Activated CD4-positive, alpha-beta T cell treated with anti-CD3 and anti-CD28 coated beads, Interleukin-2, amount 10 ng/mL, durations not matched to agents 7 days and 5 days (primary cell): ENCODE measurements around the gene MAP4K5. TPM values are rescaled to one million over a fixed set of nuclear protein-coding genes. Genes with fewer than 3 reads are reported as not detected.

Experiments used
- CTCF ChIA-PET: fragments of 350-600 bp; sonication (Branson Sonifier 250); formaldehyde crosslinking; loops from one replicate; lab custom pipeline; 2021; ENCODE audit warnings: antibody characterized with exemption; lab: Charles Lee
- POLR2A ChIA-PET: fragments of 350-600 bp; sonication (Branson Sonifier 250); formaldehyde crosslinking; loops from one replicate; lab custom pipeline; 2021; ENCODE audit warnings: antibody characterized with exemption; lab: Charles Lee
- DNase-seq: peaks from one replicate; pipeline ENCODE4 v3.0.0-alpha.2; 2020
- H3K27ac Mint-ChIP-seq: one replicate; pipeline ENCODE4 v1.8.0; 2021; ENCODE audit warnings: mild to moderate bottlenecking, moderate library complexity, mixed read lengths
- H3K27me3 Mint-ChIP-seq: one replicate; pipeline ENCODE4 v1.8.0; 2021; ENCODE audit warnings: mixed read lengths
- H3K36me3 Mint-ChIP-seq: one replicate; pipeline ENCODE4 v1.8.0; 2021; ENCODE audit warnings: low read depth, mixed read lengths
- H3K4me1 Mint-ChIP-seq: one replicate; pipeline ENCODE4 v1.8.0; 2021; ENCODE audit warnings: mixed read lengths
- H3K4me3 Mint-ChIP-seq: one replicate; pipeline ENCODE4 v1.8.0; 2021; ENCODE audit warnings: mild to moderate bottlenecking, moderate library complexity, mixed read lengths
- H3K9me3 Mint-ChIP-seq: one replicate; pipeline ENCODE4 v1.8.0; 2021; ENCODE audit warnings: mixed read lengths
- total RNA-seq, 2 experiments: library from RNA; stranded (reverse); gene quantifications; one replicate each; pipeline ENCODE4 v1.2.3, GENCODE V29; 2021

MAP4K5 gene
- total RNA-seq, 2 experiments from 2014 or later = 30.5 to 30.8 TPM

- CTCF ChIA-PET = interaction anchor here (0.6 kb wide), 1 partner anchor 20 kb away, joined by 3 read pairs; no protein-coding TSS in a partner anchor
- Mint-ChIP-seq H3K9me3 (peaks cover 2% of the 10 kb centered on the region), H3K27ac (no peak overlapping the region), H3K27me3 (no peaks in the 10 kb centered on the region), H3K4me3 (no peak overlapping the region), H3K4me1 (no peaks in the 10 kb centered on the region), H3K36me3 (peaks cover 47% of the 10 kb centered on the region)
- no peak for DNase-seq
- POLR2A ChIA-PET = no interaction called here
Measured at GRCh38 chr14:50452979-50453705, 79.2 kb downstream of the MAP4K5 start.

DNA sequence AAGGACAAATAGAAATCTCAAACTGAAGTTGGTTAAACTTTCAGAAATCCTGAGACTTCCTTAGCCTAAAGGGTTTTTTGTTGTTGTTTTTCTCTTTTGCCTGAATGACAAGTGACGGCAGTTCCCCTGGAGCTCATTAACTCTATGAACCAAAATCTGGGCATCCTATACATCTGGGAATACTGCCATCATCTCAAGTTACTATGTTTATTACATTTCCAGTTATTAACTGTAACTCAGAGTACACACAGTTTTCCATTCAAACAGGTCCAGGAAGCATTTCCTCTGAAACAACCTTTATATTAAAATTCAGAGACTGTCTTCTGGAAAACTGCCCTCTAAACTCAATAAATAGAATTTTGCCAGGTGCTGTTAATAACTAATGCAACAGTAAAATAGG lies 80.1 kb downstream of the MAP4K5 start:
- ChIA-PET POLR2A (interaction anchor here (0.7 kb wide), 1 partner anchor 352 kb away, joined by 4 read pairs; no protein-coding TSS in a partner anchor), CTCF (interaction anchor here (0.6 kb wide), 1 partner anchor 137 kb away, joined by 3 read pairs; no protein-coding TSS in a partner anchor)
- Mint-ChIP-seq H3K27ac (no peak overlapping the region), H3K4me3 (no peak overlapping the region), H3K27me3 (no peaks in the 10 kb centered on the region), H3K36me3 (peaks cover 47% of the 10 kb centered on the region), H3K9me3 (peaks cover 2% of the 10 kb centered on the region), H3K4me1 (no peaks in the 10 kb centered on the region)
- DNase-seq = no peak

GRCh38 chr14:50451854-50452253 lies 80.5 kb downstream of the MAP4K5 start:
- ChIA-PET POLR2A (interaction anchor here (0.7 kb wide), 1 partner anchor 353 kb away, joined by 4 read pairs; no protein-coding TSS in a partner anchor), CTCF (interaction anchor here (0.6 to 1.1 kb wide), 2 partner anchors 131 to 137 kb away, joined by 3 read pairs; no protein-coding TSS in a partner anchor)
- peaks cover 2% of the 10 kb centered on the region for H3K9me3 Mint-ChIP-seq
- H3K27ac Mint-ChIP-seq = no peak overlapping the region
- H3K27me3 Mint-ChIP-seq = no peaks in the 10 kb centered on the region
- H3K36me3 Mint-ChIP-seq = peaks cover 47% of the 10 kb centered on the region
- H3K4me3 Mint-ChIP-seq = no peak overlapping the region
- DNase-seq = no peak
- H3K4me1 Mint-ChIP-seq = no peaks in the 10 kb centered on the region

DNA sequence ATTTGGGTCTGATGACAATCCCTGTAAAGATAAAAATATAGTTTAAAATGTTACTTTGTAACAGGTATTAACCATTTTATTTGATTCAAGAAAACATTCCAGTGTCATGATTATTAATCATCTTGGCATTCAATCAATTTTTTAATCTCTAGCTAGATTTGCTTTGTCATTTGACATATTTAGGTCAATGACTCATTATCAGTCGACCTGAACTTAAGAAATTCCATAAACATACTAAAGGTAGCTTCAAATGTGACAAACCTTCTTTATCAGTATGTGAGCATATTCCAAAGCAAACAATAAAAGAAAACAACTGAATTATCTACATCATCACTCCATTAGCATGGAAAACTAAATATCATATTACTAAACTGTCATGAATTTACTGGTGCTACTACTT lies 84.9 kb downstream of the MAP4K5 start:
- Mint-ChIP-seq H3K27ac (no peak overlapping the region), H3K27me3 (no peaks in the 10 kb centered on the region), H3K4me1 (no peaks in the 10 kb centered on the region), H3K4me3 (no peak overlapping the region), H3K36me3 (peaks cover 31% of the 10 kb centered on the region), H3K9me3 (no peaks in the 10 kb centered on the region)
- no peak for DNase-seq
- POLR2A ChIA-PET = no interaction called here
- CTCF ChIA-PET = interaction anchor here (0.8 kb wide), 1 partner anchor 126 kb away, joined by 3 read pairs; no protein-coding TSS in a partner anchor

GRCh38 chr14:50434528-50434927 lies 97.8 kb downstream of the MAP4K5 start:
- H3K27me3 Mint-ChIP-seq = no peaks in the 10 kb centered on the region
- DNase-seq = no peak
- CTCF ChIA-PET = no interaction called here
- H3K4me3 Mint-ChIP-seq = no peak overlapping the region
- POLR2A ChIA-PET = no interaction called here
- H3K36me3 Mint-ChIP-seq = peaks cover 49% of the 10 kb centered on the region
- peaks cover 13% of the 10 kb centered on the region for H3K9me3 Mint-ChIP-seq
- H3K27ac Mint-ChIP-seq = no peak overlapping the region
- H3K4me1 Mint-ChIP-seq = no peaks in the 10 kb centered on the region

DNA sequence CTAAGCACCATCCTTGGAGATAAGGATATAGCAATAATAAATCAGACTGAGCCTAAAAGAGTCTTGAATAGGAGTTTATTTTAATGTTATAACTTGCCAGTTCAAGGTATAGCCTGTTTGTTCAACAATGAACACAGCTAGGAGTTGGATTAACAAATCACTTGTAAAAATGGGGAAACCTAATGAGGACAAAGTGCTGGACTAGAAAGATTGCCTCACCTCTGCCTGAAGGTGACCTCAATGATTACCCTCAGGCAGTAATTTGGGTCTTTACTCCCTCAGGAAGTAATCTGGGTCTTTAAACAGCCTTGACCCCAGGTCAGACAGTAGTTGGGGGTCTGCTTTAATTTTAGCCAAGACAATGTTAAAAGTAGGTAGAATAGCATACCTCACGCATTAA lies 100.2 kb downstream of the MAP4K5 start:
- H3K36me3 Mint-ChIP-seq = peaks cover 34% of the 10 kb centered on the region
- POLR2A ChIA-PET = no interaction called here
- H3K9me3 Mint-ChIP-seq = peaks cover 6% of the 10 kb centered on the region
- H3K27ac Mint-ChIP-seq = no peak overlapping the region
- no peak overlapping the region for H3K4me3 Mint-ChIP-seq
- DNase-seq = no peak
- no peaks in the 10 kb centered on the region for H3K27me3 Mint-ChIP-seq
- no peaks in the 10 kb centered on the region for H3K4me1 Mint-ChIP-seq
- CTCF ChIA-PET = no interaction called here

DNA sequence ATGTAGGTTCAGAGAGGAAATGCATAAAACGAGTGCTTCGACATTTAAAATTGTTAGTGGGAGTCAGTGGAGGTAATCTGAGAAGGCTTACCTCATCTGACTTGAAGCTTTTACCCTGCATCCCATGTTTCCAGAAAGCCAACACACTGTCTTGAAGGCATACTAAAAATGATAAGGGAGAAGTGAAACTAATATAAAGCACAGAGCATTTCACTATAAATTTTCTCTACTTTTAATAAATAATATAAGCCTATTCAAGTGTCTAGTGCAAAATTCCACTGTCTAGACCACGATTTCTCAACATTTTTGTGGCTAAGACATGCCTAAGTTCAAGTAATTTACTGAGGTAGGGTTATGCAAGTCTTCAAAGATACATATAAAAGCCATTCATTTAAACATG lies 106.6 kb downstream of the MAP4K5 start:
- CTCF ChIA-PET = no interaction called here
- Mint-ChIP-seq H3K4me1 (no peaks in the 10 kb centered on the region), H3K4me3 (no peak overlapping the region), H3K27me3 (no peaks in the 10 kb centered on the region), H3K27ac (no peak overlapping the region), H3K36me3 (peaks cover 9% of the 10 kb centered on the region), H3K9me3 (no peaks in the 10 kb centered on the region)
- no peak for DNase-seq
- POLR2A ChIA-PET = no interaction called here

- no peak for DNase-seq
- H3K4me3 Mint-ChIP-seq = no peak overlapping the region
- H3K36me3 Mint-ChIP-seq = peaks cover 8% of the 10 kb centered on the region
- no peaks in the 10 kb centered on the region for H3K27me3 Mint-ChIP-seq
- no peak overlapping the region for H3K27ac Mint-ChIP-seq
- no peaks in the 10 kb centered on the region for H3K9me3 Mint-ChIP-seq
- CTCF ChIA-PET = no interaction called here
- no peaks in the 10 kb centered on the region for H3K4me1 Mint-ChIP-seq
- POLR2A ChIA-PET = no interaction called here
Measured at GRCh38 chr14:50425105-50425504, 107.3 kb downstream of the MAP4K5 start.

GRCh38 chr14:50423529-50423928 lies 108.8 kb downstream of the MAP4K5 start:
- POLR2A ChIA-PET = no interaction called here
- peaks cover 13% of the 10 kb centered on the region for H3K36me3 Mint-ChIP-seq

GRCh38 chr14:50421499-50421898 lies 110.9 kb downstream of the MAP4K5 start:
- Mint-ChIP-seq H3K27ac (no peak overlapping the region), H3K4me3 (no peak overlapping the region), H3K27me3 (no peaks in the 10 kb centered on the region), H3K36me3 (peaks cover 28% of the 10 kb centered on the region), H3K9me3 (peaks cover 2% of the 10 kb centered on the region), H3K4me1 (peaks cover 9% of the 10 kb centered on the region)
- POLR2A ChIA-PET = interaction anchor here (0.7 kb wide), 1 partner anchor 191 kb away, joined by 7 read pairs; no protein-coding TSS in a partner anchor
- DNase-seq = no peak
- CTCF ChIA-PET = interaction anchor here (1.0 kb wide), 1 partner anchor 8 kb away, joined by 3 read pairs; no protein-coding TSS in a partner anchor

More at GRCh38 chr14:50423529-50423928, 108.8 kb downstream of the MAP4K5 start:
- no peak for DNase-seq
- CTCF ChIA-PET = interaction anchor here (0.6 to 1.1 kb wide), 2 partner anchors 108 to 125 kb away, joined by 3 read pairs; partner anchors contain the start of gene MAP4K5
- Mint-ChIP-seq H3K4me1 (no peaks in the 10 kb centered on the region), H3K27me3 (no peaks in the 10 kb centered on the region), H3K4me3 (no peak overlapping the region), H3K9me3 (no peaks in the 10 kb centered on the region), H3K27ac (no peak overlapping the region)

- Mint-ChIP-seq H3K4me3 (no peak overlapping the region), H3K27ac (no peak overlapping the region), H3K4me1 (peaks cover 9% of the 10 kb centered on the region), H3K27me3 (no peaks in the 10 kb centered on the region), H3K36me3 (peaks cover 34% of the 10 kb centered on the region), H3K9me3 (peaks cover 5% of the 10 kb centered on the region)
- CTCF ChIA-PET = no interaction called here
- no peak for DNase-seq
- POLR2A ChIA-PET = no interaction called here
Measured at GRCh38 chr14:50417853-50418252, 114.5 kb downstream of the MAP4K5 start.

- Mint-ChIP-seq H3K9me3 (peaks cover 10% of the 10 kb centered on the region), H3K36me3 (peaks cover 4% of the 10 kb centered on the region), H3K27ac (no peak overlapping the region), H3K27me3 (no peaks in the 10 kb centered on the region), H3K4me1 (peaks cover 4% of the 10 kb centered on the region), H3K4me3 (no peak overlapping the region)
- ChIA-PET CTCF (no interaction called here), POLR2A (no interaction called here)
- DNase-seq = no peak
Measured at GRCh38 chr14:50410921-50411320, 121.4 kb downstream of the MAP4K5 start.

DNA sequence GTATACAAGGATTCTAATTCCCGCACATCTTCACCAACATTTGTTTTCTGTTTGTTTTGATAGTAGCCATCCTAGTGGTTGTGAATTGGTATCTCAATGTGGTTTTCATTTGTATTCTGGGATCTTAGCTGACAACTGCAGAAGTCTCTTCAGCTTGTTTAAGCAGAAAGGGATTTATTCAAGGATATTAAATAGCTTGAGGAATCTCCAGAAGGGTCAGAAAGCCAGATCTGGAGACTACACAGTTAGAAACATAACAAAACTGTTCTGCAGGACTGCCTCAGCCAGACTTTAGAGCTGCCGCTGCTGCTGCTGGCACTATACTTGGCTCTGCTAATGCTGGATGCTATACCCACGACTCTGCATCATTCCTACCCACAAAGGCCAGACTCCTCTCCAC lies 122.3 kb downstream of the MAP4K5 start:
- H3K27ac Mint-ChIP-seq = no peak overlapping the region
- peaks cover 9% of the 10 kb centered on the region for H3K4me1 Mint-ChIP-seq
- ChIA-PET POLR2A (no interaction called here), CTCF (no interaction called here)
- no peak overlapping the region for H3K4me3 Mint-ChIP-seq
- H3K36me3 Mint-ChIP-seq = peaks cover 1% of the 10 kb centered on the region
- no peak for DNase-seq
- no peaks in the 10 kb centered on the region for H3K27me3 Mint-ChIP-seq
- peaks cover 9% of the 10 kb centered on the region for H3K9me3 Mint-ChIP-seq
